Astrocyte of the spinal cord (primary cell): ENCODE results near the gene CYLD.

ENCODE experiments used
- DNase-seq: peaks from one replicate; pipeline ENCODE4 v3.0.0; 2011; ENCODE audit warnings: low read depth, low spot score
- H3K4me3 ChIP-seq: 2 replicates; pipeline ENCODE4 v1.5.1; 2011; ENCODE audit warnings: low read depth, mild to moderate bottlenecking, low read length, moderate library complexity
- in situ Hi-C: cut with HindIII; loops from 2 replicates; pipeline ENCODE4 v1.10.0; 2017; ENCODE audit warnings: low sequenced_read_pairs
- TF ChIP-seq, protein P1 (sequence below): IDR thresholded peaks from 2 replicates; pipeline ENCODE4 v1.5.1; 2012; ENCODE audit warnings: low read depth, mild to moderate bottlenecking, low read length, inconsistent platforms

Gene CYLD

DNA sequence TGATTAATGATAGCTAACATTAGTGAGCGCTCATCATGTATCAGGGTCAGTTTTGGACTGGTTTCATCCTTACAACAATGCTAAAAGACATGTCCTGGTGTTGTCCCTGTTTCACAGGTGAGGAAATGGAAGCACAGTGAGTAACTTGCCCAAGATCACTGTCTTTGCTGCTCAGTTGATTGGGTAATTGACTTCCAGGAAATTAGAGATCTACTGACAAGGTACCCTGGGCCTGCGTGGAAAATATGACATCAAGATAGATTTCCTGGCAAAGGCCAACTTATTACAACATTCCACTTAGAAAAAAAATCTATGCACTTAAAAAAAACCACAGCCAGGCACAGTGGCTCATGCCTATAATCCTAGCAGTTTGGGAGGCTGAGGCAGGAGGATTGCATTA, 96.3 kb downstream of the CYLD start:
- no peak for DNase-seq
- in situ Hi-C loops: no loop called here
- H3K4me3 ChIP-seq: no peak overlapping the region
- TF ChIP-seq, protein P1, sequence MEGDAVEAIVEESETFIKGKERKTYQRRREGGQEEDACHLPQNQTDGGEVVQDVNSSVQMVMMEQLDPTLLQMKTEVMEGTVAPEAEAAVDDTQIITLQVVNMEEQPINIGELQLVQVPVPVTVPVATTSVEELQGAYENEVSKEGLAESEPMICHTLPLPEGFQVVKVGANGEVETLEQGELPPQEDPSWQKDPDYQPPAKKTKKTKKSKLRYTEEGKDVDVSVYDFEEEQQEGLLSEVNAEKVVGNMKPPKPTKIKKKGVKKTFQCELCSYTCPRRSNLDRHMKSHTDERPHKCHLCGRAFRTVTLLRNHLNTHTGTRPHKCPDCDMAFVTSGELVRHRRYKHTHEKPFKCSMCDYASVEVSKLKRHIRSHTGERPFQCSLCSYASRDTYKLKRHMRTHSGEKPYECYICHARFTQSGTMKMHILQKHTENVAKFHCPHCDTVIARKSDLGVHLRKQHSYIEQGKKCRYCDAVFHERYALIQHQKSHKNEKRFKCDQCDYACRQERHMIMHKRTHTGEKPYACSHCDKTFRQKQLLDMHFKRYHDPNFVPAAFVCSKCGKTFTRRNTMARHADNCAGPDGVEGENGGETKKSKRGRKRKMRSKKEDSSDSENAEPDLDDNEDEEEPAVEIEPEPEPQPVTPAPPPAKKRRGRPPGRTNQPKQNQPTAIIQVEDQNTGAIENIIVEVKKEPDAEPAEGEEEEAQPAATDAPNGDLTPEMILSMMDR: no peak

DNA sequence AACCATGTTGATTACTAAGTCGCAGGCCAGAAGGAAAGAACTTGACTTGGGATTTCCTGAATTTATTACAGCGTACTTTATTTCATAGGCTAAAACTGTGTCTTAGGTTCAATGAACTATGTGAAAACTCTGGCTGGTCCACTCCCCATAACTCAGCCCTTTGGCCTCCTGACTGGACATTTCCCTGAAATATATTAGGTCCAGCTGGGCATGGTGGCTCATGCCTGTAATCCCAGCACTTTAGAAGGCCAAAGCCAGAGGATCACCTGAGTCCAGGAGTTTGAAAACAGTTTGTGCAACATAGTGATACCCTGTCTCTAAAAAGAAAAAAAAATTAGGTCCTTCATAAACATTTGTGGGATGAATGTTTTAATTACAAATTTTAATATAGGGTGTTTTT, 97.0 kb downstream of the CYLD start:
- H3K4me3 ChIP-seq: no peak overlapping the region
- DNase-seq: no peak
- TF ChIP-seq, protein P1: no peak
- in situ Hi-C loops: no loop called here

DNA sequence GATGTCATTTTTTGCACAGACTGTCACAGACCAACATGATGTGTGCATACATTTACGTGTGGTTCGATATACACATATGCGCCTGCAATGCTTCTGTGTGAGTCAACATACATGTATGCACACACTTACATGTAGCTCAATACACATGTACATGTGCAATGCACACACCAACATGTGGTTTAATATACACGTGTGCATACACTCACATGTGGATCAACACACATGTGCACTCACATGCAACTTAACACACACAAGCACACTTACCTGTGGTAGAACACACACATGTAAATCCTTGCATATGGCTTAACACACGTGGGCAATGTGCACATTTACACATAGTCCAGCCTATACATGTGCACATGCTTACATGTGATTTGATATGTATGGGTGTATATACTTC, 97.5 kb downstream of the CYLD start:
- DNase-seq: no peak
- no peak overlapping the region for H3K4me3 ChIP-seq
- in situ Hi-C loops: no loop called here
- TF ChIP-seq, protein P1: no peak

DNA sequence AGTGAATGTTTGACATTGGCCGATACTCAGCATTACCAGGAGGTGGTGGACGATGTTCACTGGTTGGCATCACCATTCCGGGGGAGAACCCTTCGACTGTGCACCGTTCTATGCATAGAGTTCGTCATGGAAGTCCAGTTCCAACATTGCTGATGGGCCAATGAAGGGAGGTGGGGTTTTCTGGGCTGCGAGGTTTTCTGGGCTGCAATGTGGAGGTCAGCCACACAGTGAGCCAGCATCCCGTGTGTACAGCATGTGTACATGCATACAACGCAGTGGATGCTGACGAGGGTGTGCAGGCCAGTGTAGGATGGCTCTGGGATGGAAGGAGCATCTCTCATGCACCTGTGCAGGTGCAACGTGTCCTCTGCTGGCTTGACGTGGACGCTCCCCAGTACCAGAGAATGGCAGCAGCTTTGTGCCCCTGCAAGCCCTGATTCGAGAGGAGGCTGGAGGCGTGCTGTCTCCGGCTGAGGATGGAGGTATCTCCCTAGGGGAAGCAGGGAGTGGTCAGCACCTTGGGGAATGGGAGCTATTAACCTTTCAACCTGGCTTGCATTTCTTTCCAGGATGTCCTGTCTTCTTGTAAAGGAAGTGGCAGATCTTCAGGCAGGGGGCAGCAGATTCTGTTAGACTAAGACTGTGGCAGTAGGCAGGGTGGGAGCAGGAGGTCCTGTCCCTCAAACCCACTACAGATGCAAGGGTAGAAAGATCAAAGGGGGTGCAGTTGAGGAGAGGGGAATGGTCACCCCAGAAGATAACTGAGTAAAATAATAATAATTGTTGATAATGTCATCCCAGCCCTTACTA, 98.2 kb downstream of the CYLD start:
- in situ Hi-C loops: no loop called here
- H3K4me3 ChIP-seq: no peak overlapping the region
- TF ChIP-seq, protein P1: no peak
- DNase-seq: no peak

- no peak for DNase-seq
- TF ChIP-seq, protein P1: no peak
- H3K4me3 ChIP-seq: peak overlapping the region; percentile 3
- in situ Hi-C loops: no loop called here
These were observed 99.4 kb downstream of the CYLD start for GRCh38 chr16:50841081-50841886.

- H3K4me3 ChIP-seq: no peak overlapping the region
- TF ChIP-seq, protein P1: no peak
- no peak for DNase-seq
- in situ Hi-C loops: no loop called here
These were observed 100.2 kb downstream of the CYLD start for GRCh38 chr16:50842013-50842505.
